DMS153 (cell line): ENCODE data around the gene C6orf118.

ENCODE experiments used
- DNase-seq: peaks from one replicate; lab custom pipeline; 2025; lab: John Stamatoyannopoulos, UW

C6orf118 gene

DNA sequence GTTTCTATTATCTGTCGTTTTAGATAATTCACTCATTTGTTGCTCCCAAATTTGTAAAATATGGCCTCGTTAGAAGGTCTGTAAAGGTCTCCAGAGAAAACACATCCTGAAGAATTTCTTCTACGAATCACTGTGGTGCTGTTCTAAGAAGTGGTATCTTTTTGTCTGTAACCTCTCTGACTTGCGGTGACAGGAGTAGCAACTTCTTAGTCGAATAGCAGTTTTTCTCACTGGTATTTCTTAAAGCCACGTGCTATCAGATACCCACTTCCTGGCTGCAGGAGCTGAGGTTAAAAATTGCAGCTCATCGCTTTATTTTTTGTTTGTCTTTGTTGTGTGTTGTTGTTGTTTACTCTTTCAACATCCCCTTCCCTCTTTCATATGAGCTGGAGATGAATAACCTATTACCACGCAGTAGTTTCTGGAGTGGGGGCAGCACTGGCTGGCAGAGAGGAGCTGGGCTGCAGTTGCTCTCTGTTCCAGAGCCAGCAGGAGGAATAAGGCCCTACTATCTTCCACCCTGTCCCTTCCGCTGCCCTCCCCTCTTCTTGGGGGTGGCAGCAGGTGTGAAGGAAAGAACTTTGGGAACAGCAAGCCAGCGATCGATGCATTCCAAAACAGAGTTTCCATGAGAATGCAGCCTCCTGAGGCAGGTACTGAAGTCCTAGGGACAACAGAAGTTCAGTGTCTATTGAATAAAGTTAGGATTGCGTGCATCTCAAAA lies 64.7 kb downstream of the C6orf118 start:
- DNase-seq: no peak

DNA sequence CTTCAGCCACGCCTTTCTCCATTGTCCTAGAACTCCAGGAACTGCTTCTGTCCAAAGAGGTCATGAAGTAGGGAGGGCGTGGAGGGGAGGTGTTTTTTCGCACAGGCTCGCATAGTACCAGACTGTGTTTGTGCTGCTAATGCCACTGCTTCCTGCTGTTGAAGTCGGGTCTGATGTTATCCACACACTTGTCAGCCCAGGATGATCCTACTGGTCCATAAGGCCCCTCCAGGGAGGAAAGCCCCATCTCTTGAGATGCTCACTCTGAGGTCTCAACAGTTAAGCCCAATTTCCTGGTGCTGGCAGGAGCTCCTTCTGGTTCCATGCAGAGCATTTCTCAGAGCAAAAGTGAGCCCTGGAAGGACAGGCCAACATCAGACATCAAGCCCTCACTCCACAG lies 65.6 kb downstream of the C6orf118 start:
- DNase-seq: no peak

DNA sequence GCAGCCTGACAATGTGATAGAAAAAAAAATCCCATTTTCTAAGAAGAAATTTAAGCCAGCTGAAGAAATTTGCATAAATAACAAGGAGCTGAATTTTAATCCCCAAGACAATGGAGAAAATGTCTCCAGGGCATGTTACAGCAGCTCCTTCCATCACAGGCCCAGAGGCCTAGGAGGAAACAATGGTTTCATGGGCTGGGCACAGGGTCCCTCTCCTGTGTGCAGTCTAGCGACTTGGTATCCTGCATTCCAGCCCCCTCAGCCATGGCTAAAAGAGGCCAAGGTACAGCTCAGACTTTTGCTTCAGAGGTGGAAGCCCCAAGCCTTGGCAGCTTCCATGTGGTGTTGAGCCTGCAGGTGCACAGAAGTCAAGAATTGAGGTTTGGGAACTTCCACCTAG lies 73.1 kb downstream of the C6orf118 start:
- DNase-seq: no peak

DNA sequence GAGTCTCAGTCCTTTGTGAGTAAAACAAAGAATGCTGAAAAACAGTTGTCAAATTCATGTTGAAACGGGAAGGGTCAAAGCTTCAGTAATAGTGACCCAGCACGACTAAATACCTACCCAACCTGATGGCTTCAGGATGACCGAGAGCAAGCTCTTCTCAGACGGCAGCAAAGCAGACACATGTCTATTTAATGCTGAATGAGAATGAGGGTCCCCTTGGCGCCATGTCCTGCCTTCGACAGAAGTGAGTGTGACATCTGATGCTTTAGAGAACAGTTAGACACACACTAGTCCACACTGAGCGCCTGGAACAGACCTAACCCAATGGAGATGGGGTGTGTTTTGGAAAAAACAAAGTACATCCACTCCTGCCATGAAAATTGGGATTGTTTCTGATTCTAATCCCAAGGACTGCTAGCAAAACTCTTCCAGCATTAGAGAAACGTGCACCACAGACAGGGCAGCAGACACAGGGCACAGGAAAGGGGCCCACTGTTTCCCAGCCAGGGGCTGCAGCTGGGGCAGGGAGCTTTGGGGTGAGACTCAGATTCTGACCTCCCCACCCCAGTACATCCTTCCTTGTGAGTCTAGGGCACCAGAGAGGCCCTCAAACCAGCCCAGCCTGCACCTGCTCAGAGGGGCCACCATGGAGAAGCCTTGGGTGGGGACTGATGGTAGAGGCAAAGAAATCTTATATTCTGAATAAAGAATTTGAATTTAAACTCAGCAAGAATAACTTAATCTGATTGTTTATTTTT lies 76.5 kb downstream of the C6orf118 start:
- DNase-seq: no peak

DNA sequence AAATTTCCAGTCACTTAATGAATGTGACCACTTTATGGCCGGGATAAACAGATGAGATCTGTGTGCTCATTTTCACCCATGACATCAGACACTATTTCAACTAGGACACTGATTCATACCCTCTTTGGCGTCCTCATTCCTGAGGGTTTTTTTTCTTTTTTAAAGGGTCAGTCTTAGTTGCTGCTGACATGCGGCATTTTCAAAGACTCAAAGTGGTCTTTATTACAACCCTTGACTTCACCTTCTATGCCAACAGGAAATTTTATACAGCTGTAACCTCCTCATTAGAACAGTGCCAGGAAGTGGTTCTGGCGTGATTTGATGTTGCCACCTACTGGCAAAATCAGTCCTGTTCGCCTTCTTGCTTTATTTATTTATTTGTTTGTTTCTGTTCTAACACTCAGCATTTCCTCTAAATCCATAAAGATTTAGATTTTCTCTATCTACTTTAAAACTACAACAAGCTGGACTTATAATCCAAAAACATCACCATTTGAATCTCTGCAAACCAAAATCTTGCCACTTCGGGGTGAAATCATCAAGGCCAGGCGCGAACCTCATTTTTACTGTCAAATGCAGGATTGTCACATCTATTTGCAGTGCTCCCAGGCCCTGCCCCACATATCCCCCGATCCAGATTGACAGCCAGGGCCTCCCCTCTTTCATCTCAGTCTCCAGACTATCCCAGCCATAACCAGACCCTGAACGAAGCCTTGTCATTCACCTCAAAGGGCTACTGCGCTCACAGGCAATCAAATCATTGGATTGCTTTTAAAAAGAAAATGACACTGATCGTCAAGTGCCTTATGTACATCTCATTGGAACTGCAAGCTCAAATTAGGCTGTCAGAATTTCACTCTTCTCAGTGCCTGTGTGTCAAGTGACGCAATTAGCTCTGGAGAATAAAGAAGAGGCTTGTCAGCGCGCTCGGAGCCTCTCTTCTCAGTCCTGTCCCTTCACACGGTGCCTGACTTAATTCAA lies 77.5 kb downstream of the C6orf118 start:
- peak; percentile 52 for DNase-seq

DNA sequence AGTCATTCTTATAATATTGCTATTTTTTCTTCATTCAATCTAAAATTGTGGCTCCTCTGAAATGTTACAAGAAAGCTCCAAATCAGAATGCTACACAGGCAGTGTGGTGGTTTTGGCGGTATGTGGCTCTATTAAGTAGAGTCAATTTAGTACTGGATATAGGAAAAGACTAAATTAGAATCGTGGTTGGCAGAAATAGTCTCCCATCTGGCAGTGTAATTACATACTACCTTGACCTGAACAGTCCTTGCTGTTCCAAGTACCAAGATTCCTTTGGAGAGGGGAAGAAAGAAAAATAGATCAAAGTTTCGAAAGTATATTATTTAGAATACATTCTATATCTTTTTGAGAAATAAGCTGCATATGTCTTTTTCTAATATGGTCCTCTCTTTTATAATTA lies 78.2 kb downstream of the C6orf118 start:
- no peak for DNase-seq
